Measurements from ENCODE around the gene UCKL1. TPM values are rescaled to one million over a fixed set of nuclear protein-coding genes. Genes with fewer than 3 reads are reported as not detected.

Gene UCKL1
- total RNA-seq, 2 experiments from 2014 or later = 41.3 to 46.1 TPM

DNA sequence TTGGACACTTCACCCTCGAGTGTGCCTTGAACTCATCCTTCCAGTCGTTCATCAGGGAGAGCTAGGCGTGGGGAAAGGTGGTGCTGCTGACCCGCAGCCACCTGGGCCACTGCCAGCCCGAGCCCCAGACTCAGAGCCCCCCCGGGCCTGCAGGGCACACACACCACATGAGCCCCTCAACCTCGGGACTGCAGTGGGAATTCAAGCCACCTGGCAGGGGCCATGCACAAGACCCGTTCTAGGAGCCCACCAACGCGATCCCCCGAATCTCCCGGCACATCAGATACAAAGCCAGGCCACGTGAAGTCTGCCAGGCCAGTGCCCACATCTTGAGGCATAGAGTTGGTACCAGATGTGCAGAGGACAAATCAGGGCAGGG lies 10.7 kb upstream of the UCKL1 start:
- H3K36me3 ChIP-seq (ENCODE audit: insufficient read depth, low read length) = peaks cover 42% of the 10 kb centered on the region
- intact Hi-C loops (cut with DNase I, micrococcal nuclease) = no loop called here
- TF ChIP-seq, protein P1, sequence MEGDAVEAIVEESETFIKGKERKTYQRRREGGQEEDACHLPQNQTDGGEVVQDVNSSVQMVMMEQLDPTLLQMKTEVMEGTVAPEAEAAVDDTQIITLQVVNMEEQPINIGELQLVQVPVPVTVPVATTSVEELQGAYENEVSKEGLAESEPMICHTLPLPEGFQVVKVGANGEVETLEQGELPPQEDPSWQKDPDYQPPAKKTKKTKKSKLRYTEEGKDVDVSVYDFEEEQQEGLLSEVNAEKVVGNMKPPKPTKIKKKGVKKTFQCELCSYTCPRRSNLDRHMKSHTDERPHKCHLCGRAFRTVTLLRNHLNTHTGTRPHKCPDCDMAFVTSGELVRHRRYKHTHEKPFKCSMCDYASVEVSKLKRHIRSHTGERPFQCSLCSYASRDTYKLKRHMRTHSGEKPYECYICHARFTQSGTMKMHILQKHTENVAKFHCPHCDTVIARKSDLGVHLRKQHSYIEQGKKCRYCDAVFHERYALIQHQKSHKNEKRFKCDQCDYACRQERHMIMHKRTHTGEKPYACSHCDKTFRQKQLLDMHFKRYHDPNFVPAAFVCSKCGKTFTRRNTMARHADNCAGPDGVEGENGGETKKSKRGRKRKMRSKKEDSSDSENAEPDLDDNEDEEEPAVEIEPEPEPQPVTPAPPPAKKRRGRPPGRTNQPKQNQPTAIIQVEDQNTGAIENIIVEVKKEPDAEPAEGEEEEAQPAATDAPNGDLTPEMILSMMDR (IDR thresholded peaks at IDR 0.05) = no peak
- peaks cover 19% of the 10 kb centered on the region for H3K4me1 ChIP-seq (ENCODE audit: insufficient read depth, low read length)
- H3K9me3 Mint-ChIP-seq = no peaks in the 10 kb centered on the region
- H3K4me1 Mint-ChIP-seq (ENCODE audit: low read depth) = peaks cover 11% of the 10 kb centered on the region
- H3K27me3 ChIP-seq (ENCODE audit: control insufficient read depth in 1 of 2, insufficient read depth in 2 of 2, low read length in 2 of 2) = no peaks in the 10 kb centered on the region
- peaks cover 18% of the 10 kb centered on the region for H3K36me3 Mint-ChIP-seq (ENCODE audit: low read depth)
- peak overlapping the region; percentile 20 for H3K4me3 Mint-ChIP-seq
- no peak for DNase-seq
- no peak overlapping the region for H3K27ac Mint-ChIP-seq
- H3K4me3 ChIP-seq (ENCODE audit: low read length) = no peak overlapping the region
- ATAC-seq (ENCODE audit: poor library complexity) = no peak
- H3K9me3 ChIP-seq (ENCODE audit: control insufficient read depth in 1 of 2, insufficient read depth in 1 of 2, low read length in 2 of 2) = peaks cover 0 to 32% of the 10 kb centered on the region in 2 experiments
- ChIA-PET POLR2A (no interaction called here), CTCF (no interaction called here)
- H3K27ac ChIP-seq (ENCODE audit: low read depth in 1 of 2, low read length in 2 of 2) = no peak overlapping the region
- no peaks in the 10 kb centered on the region for H3K27me3 Mint-ChIP-seq

DNA sequence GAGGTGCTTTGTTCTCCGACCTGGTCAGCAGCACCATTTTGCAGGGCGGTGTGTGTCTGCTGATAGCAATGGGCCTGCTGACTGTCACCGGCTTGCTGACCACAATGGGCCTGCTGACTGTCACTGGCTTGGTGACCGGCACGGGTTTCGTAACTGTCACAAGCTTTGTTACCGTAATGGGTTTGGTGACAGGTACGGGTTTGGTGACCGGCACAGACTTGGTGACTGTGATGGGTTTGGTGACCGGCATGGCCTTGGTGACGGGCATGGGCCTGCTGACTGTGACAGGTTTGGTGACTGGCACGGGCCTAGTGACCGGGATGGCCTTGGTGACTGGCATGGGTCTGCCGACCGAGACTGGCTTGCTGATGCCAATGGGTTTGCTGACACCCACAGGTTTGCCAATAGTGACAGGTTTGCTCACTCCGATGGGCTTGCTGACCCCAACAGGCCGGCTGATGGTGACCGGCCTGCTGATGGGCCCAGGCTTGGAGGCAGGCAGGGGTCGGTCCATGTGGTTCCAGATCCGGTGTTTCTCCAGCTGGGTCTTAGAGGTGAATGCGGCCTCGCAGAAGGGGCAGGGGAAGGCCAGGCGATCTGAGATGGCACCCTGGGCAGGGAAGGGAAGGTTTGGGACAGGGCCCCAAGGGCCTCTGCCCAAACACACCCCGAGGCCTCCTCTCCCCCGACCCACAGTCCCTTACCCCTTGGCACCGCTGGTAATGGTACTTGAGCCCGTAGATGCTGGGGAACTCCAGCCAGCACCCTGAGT lies 10.1 kb upstream of the UCKL1 start:
- H3K36me3 Mint-ChIP-seq (ENCODE audit: low read depth) = peaks cover 23% of the 10 kb centered on the region
- no peak overlapping the region for H3K27ac ChIP-seq (ENCODE audit: low read depth in 1 of 2, low read length in 2 of 2)
- ATAC-seq (ENCODE audit: poor library complexity) = no peak
- CTCF ChIA-PET = no interaction called here
- H3K4me3 Mint-ChIP-seq = peak overlapping the region; percentile 42
- H3K36me3 ChIP-seq (ENCODE audit: insufficient read depth, low read length) = peaks cover 46% of the 10 kb centered on the region
- H3K4me1 ChIP-seq (ENCODE audit: insufficient read depth, low read length) = peaks cover 19% of the 10 kb centered on the region
- POLR2A ChIA-PET = no interaction called here
- peaks cover 11% of the 10 kb centered on the region for H3K4me1 Mint-ChIP-seq (ENCODE audit: low read depth)
- H3K4me3 ChIP-seq (ENCODE audit: low read length) = no peak overlapping the region
- H3K9me3 ChIP-seq (ENCODE audit: control insufficient read depth in 1 of 2, insufficient read depth in 1 of 2, low read length in 2 of 2) = peaks cover 0 to 32% of the 10 kb centered on the region in 2 experiments
- H3K27me3 ChIP-seq (ENCODE audit: control insufficient read depth in 1 of 2, insufficient read depth in 2 of 2, low read length in 2 of 2) = no peaks in the 10 kb centered on the region
- no peak for DNase-seq
- intact Hi-C loops (cut with DNase I, micrococcal nuclease) = no loop called here
- H3K9me3 Mint-ChIP-seq = no peaks in the 10 kb centered on the region
- TF ChIP-seq, protein P1 (IDR thresholded peaks at IDR 0.05) = no peak
- no peak overlapping the region for H3K27ac Mint-ChIP-seq
- no peaks in the 10 kb centered on the region for H3K27me3 Mint-ChIP-seq

DNA sequence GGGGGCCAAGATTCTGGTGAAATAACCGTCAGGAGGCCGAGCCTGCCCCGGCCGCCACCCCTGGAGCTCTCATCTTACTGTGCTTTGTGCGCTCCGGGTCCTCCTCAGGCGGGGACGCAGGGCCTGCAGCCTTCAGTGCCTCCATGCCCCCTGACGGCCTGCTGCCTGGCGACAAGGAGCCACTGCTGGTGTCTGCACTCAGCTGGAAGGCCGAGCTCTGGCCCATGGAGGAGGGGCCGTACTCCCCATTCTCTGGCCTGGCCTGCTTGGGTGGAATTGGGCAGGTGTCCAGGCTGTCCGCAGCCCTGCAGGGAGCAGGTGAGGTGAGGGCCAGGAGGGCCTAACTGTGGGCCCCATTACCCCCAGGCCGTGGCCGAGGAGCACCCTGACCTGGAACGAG lies 8.2 kb upstream of the UCKL1 start:
- Histone ChIP-seq H3K4me3 (ENCODE audit: low read length) (no peak overlapping the region), H3K4me1 (ENCODE audit: insufficient read depth, low read length) (peaks cover 13% of the 10 kb centered on the region), H3K36me3 (ENCODE audit: insufficient read depth, low read length) (peaks cover 55% of the 10 kb centered on the region), H3K27ac (ENCODE audit: low read depth in 1 of 2, low read length in 2 of 2) (no peak overlapping the region), H3K27me3 (ENCODE audit: control insufficient read depth in 1 of 2, insufficient read depth in 2 of 2, low read length in 2 of 2) (no peaks in the 10 kb centered on the region), H3K9me3 (ENCODE audit: control insufficient read depth in 1 of 2, insufficient read depth in 1 of 2, low read length in 2 of 2) (peaks cover 0 to 29% of the 10 kb centered on the region in 2 experiments)
- Mint-ChIP-seq H3K9me3 (no peaks in the 10 kb centered on the region), H3K4me3 (no peak overlapping the region), H3K4me1 (ENCODE audit: low read depth) (peaks cover 11% of the 10 kb centered on the region), H3K36me3 (ENCODE audit: low read depth) (peaks cover 27% of the 10 kb centered on the region), H3K27me3 (no peaks in the 10 kb centered on the region), H3K27ac (no peak overlapping the region)
- CTCF ChIA-PET = interaction anchor here (0.6 to 1.1 kb wide), 2 partner anchors 9 to 21 kb away, joined by 3 read pairs; no protein-coding TSS in a partner anchor
- ATAC-seq (ENCODE audit: poor library complexity) = no peak
- POLR2A ChIA-PET = no interaction called here
- TF ChIP-seq, protein P1 (IDR thresholded peaks at IDR 0.05) = no peak
- intact Hi-C loops (cut with DNase I, micrococcal nuclease) = no loop called here
- peak in 1 of 14 experiments; percentile 3 for DNase-seq

Measured in CD4-positive, alpha-beta T cell (primary cell).